Measurements from ENCODE around the gene YPEL2.

Gene YPEL2

DNA sequence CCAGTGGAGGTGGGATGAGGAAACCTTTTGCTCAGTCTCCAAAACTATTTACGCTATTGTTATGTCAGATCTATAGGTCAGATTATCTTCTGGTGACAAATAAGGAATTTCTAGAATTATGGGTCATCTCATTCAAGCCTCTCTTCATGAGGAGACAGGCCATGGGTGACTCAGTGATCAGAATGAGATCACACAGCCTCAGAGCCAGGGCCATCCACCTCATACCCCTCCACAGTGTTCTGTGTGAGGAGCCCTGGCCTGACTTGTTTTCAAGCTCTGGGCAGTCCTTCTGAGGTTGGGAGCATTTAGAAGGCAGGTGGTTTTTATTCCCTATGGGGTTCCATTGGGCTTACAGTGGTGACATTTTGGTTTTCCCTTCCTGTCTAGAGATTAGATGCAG is 26.5 kb downstream of the YPEL2 start:
- no peak for DNase-seq

DNA sequence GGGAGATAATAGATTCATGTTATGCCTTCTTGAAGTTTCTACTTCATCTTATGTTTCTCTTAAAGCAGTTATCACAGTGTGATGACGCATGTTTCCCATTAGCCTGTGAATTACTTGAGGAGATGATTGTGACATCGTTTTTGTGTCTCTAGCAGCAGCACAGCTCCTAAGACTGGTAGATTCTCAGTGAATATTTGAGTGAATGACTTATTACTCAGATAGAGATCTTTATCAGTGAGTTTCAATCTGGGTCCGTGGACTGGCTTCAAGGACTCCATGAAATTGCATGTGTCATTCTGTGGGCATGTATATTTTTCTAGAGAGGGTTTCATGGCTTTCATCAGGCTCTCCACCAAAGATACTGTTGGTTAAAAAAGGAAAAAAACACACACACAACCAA is 29.9 kb downstream of the YPEL2 start:
- DNase-seq: no peak

DNA sequence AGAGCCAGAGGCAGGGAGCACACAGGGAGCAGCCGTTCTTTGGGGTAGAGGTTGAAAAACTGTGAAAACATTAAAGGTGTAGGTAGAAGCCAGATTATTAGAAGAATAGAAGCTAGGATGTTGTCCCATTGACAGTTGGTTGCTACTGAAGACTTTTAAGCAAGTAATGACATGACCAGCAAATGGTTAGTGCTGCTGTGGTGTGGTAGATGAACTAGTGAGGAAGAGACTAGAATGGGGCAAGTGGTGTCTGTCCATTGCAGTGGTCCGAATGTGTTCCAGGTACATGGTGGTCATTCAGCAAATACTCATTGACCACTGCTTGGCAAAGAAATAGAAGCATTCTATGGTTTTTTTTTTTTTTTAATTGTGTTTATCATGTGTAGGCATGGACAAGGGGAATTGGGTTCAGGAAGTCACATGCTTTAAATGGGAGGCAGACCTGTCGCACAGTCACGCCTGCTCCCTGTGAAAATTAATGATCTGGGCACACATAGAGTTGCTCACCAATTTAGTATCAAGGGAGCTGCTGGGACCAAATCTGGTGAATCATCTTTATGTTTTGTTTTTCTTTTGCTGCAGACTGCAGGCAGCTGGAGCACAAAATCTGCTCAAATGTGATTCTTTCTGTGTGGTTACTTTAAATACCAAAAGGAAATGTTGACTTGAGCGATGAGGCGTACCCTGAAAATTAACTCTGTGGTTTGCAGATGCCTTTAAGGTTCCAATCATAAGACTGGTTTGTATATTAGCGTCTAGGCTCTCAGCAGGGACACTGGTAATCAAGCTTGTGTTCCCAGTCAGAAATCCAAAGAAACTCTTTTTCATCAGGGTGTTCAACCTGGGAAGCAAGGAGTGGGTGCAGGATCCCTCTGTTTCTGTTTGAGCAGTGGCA is 30.7 kb downstream of the YPEL2 start:
- DNase-seq: no peak

DNA sequence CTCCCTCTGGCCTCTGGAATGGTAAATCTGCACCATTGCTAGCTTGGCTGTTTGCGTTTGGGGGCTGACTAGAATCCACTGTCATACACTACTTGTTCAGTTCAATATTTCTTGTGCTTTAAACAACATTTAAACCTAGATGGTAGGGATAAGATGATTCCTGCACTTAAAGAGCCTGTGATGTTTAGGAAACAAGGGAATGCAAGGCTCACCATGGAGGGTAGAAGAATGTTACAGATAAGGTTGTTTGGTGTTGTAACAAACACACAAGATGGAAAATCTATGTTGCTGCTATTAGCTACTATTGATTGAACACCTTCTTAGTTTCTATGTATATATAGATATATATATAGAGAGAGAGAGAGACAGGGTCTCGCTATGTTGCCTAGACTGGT is 31.4 kb downstream of the YPEL2 start:
- no peak for DNase-seq

DNA sequence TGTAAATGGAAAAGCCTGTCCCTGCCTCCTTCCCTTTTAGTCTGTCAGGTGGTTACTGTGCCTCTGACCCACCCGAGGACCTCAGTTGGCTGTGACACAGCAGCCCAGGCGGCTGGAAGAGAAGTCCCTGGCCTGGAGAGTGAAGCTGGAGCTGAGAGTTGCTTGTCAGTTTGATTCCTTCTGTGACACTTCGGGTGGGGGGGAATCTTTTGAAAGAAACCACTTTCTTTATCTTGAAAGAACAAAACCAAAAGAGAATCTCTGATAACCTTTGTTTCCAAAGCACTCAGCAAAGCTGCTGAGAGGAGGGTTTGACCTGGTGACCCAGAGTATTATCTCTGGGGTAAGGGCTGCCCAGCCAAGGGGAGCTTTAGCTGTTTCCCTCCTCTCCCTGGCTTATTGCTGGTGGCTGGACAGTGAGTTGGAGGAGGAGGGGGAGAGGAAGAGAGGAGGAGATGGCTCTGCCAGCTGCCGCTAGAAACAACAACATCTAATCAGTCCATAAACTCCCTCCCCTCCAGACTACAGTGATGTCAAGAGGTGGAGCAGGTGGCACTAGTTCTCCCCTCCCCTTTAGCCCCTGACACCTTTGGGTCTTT is 34.0 kb downstream of the YPEL2 start:
- DNase-seq: no peak

DNA sequence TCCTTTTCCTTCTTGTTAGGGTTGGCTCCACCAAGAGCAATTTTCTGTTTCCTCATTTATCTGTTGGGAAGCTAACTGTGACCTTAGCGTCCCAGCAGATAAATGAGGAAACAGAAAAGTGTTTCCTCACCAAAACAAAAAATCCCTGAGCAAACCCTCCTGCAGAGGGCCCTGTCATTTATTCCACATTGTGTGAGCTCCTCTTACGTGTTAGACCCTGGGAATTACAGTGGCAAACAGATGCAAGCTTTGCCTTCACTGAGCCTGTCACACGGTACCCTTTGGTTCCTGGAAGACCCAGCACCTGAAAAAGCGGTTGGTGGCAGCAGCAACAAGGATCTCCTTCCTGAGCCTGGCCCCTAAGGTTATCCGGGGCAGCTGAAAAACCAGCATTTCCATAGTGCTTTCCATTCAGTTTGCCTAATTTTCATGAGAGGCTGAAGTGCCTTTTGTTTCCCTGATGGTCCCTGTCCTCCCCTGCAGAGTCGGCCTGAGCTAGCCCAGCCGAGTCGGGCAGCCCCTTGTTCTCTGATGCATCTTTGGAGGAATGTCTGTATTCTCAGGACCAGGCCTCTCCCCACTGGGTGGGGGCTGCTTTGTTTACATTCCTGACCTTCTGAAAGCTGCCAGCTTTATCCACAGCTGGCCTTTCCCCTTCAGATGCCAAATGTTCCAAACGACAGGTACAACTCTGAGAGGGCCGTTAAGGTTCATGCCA is 34.7 kb downstream of the YPEL2 start:
- DNase-seq: no peak

DNA sequence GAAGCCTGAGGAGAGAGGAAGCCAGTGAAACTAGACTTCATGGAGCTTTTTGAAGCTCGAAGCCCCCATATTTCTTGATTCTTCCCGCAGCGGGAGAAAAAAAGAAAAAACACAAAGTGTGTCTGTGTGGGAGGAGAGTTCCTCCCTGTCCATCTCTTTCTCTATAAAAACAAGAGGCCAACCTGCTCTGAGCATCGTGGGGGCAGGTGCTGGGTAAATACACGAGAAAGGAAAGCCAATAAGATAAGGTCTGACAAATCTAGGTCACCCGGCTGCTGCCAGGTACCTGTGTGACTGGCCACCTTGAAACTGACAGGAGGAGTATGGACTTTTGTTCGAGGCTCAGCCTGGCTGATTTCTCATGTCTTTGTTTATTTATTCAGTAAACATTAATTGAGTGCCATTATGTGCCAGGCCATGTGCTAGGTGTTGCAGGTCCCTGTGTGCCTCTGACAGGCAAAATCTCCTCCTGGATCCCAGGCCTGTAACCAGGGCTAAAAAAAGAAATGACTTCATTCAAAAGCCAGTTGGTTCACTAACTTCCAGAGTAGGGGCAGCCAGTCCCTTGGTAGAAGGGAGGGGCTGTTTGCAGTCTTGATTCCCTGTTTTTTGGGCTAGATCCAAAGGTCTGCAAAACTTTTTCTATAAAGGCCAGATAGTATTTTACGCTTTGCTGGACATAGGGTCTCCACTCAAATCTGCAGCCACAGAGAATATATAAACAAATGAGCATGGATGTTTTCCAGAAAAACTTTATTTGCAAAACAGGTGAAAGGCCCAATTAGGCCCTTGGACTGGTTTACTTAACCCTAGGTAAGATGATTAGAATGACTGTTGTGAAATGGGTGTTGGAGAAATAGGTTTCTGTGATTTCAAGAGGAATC is 35.6 kb downstream of the YPEL2 start:
- DNase-seq: no peak

DNA sequence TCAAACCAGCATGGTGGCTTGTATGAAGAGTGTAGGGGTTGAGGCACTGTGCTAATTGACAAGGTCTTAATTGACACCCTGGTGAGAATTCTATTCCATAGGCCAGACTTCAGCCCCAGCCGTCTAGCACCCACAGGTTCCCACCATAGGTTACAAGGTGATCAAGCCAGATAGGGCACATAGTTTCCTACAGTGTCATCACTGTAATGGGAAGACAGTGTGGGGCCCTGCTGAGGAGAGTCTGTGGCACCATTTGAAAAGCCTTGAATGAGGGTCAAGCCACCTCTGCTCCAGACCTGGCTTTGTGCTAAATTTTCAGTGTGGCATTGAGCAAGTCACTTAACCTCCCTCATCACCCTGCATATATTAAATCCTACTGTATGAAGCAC is 36.2 kb downstream of the YPEL2 start:
- DNase-seq: no peak

DNA sequence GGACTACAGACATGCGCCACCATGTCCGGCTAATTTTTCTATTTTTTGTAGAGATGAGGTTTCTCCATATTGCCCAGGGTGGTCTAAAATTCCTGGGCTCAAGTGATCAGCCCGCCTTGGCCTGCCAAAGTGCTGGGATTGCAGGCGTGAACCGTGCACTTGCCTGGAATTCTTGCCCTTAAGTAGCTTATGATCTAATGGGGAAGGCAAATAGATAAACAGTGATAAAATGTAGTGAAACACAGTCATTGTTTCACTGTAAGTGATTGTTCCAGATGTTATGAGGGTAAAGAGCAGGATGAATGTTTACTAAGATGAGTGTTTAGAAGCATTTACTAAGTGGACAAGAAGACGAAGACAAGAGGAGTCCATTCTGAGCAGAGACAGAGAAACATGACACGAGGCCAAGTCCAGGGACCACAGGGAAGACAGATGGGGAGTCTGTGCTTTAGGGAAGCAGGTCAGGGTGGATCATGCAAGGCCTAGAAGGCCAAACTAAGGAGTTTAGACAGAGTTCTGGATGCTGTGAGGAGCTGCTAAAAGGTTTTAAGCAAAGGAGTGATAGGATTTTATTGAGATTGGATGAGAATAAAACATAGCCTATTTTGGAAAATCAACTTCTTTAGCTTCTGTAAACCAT is 36.9 kb downstream of the YPEL2 start:
- DNase-seq: no peak

DNA sequence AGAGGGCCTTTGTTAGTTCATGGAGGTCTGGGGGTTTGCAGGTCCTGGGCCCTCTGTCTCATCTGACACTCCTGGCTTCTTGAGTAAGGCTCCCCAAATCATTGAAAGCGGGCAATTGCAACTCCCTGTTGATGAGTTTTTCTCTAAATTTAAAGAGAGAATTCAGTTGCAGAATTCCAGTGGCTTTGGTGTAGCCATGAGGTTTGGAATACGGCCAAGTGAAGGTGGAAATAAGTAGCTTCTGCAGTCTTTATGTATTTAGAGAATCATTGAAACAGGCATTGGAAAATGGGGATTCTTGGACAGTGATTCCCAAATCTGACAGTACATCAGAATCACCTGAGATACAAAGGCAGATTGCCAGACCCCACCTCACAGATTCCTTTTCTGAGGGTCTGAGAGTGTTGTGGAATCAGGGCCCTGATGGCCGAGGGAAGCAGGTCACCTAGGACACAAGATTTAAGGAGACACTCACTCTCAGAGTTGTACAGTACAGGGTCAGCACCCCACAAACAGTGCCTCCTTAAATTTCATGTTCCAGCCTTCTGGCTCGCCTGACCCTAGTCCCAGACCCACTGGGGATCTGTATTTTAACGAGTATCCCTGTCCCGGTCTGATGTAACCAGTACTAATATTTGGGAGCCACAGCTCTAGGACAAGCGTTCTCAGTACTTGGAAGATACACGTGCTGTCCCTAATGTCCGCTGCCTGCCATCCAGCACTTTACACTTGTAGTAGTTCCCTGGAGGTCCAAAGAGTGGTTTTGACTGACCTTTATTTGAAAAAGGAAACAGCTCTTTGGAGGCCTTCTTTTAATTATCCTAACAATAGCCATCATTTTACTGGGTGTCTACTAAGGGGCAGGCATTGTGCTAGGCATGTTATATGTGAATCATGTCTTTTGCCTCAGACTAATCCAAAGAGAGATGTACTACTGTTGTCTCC is 37.8 kb downstream of the YPEL2 start:
- no peak for DNase-seq

DNA sequence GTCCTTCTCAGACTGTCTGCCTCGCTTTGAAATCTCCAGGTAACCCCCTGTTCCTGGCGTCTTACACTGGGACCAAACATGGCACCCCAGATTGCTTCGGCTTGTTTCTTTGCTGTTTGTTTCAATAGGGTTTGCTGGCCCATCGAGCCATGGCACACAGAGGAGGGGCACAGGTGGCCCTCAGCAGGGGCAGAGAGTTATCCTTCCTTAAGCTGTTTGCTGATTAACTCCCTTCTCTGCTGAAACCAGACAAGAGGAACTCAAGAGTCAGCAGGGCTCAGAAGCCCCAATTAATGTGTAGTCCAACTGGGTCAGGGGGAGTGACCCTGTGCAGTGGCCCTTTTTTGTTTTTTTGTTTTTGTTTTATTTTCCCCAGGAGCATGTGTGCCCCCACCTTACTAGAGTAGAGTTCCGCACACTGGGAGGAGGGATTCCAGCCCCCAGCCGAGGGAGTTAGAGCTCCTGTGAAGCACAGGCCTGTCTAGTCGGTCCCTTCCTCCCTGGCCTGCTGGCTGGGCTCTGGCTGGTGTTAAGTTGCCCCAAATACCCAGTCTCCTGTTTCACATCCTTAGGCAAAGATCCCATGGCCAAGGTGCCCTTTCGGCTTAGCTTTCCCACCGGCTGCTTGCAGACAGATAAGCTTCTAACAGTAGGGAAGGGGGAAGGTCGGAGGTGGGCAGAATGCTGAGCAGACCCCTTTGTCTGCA is 39.3 kb downstream of the YPEL2 start:
- DNase-seq: no peak

DNA sequence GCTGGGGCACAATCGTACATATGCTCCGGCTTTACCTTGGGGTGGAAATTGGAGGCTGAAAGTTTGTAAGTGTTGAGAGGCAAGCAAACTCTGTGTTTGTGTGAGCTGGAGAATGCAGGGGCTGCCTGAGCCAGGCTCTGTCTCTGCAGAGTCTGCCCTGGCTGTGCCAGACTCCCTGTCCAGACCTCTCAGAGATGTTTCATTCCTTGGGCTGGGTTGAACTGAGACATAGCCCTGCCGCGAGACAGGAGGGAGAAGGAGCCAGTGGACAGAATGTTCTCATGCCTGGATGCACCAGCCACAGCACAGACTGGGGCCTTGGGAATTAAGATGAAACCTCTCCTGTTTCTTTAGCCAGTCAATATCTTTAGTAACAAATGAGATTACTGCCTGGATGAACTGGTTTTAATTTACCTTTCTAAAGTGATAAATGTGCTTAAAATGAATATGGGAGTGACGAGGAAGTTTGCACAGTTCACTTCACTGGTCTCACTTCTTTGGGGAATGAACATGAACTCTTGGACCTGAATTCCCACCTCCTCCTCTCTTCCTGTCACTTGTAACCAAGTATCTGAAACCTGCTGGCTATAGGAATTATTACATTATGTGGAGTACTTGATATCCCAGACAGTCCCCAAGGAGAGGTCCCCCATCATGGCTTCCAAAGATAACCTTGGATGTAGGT is 40.1 kb downstream of the YPEL2 start:
- DNase-seq: no peak

DNA sequence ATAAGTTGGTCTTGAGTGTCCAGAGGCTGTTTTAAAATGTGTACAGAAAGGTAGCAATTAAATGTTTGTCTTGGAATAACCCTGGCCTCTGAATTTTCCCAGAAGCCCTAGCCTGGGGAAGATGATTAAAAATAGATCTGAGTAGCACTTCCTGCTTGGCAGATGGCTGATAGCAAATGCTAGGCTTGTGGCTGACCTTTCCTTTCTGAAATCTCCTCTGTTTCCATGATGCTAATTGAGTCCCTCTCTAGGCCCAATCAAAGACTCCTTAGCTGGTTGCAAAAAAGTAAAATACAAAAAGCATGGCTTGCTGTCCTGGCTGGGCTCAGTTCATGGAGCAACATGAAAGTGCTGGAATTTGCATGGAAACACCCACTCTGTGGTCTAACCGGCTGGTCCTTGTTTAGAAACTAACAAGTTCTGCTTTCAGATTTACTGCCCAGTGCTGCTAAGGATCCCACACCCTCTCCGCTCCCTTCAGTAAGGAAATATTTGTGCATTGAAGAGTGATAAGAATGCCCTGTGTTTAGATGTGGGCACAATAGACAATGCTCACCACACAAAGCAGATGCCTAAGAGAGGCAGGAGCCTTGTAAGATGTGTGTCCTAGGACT is 40.8 kb downstream of the YPEL2 start:
- no peak for DNase-seq

DNA sequence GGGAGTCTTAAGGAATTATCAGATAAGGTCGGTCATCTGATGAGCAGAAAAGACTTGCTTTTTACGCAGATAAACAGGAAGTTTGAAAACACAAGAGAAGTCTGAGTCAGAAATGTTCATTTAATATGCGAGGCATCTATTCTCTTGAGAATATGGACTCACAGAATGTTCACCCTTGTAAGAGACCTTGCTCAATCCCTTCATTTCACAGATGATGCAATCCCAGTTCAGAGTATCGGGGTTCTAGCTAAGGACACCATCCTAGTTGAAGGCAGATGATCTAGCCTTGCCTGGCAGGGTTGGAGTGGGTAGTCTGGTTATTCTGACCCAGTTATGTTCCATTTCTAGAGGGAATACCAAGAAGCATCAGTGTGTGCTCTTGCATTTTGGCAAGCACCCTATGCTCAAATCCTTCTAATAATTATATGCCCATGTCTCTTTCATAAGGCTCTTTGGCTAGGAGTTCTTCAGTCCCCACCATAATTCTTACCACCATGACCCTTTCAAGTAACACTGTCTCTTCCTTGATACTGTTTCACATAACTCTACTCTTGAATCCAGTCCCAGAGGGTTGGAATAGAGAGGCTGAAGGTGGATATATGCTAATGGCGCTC is 42.5 kb downstream of the YPEL2 start:
- no peak for DNase-seq

DNA sequence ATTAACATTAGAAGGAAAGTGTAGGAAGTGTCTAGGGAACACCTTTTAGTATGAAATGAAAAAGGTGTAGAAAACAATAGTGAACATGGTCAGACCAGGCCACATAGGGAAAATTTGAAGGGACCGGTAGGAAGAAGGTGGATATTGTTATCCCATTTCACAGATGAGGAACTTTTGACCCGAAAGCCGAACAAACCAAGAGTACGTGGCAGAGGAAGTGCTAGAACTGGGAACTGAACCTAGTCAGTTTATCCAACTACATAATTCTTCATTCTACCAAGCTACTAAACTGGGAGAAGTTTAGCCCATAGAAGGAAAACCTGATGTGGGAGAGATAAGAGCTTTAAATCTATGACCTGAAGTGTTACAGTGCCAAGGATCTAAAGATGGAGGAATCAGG is 43.2 kb downstream of the YPEL2 start:
- DNase-seq: no peak

DNA sequence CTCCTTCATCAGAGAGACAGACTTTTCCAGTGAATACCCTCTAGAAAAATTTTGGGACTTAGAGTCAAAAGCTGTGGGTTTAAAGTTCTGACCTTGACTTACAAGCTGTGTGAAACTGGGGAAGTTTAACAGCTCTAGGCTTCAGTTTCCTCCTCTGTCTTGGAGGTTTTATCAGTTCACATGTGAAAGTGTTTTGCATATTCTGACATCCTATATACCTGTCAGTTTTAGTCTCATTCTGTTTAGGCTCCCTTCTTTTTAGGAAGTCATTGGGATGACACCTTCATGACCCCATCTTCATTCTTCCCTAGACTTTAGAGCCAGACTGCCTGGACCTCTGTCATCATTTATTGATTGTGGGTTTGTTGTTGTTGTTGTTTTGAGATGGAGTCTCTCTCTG is 44.4 kb downstream of the YPEL2 start:
- DNase-seq: no peak

DNA sequence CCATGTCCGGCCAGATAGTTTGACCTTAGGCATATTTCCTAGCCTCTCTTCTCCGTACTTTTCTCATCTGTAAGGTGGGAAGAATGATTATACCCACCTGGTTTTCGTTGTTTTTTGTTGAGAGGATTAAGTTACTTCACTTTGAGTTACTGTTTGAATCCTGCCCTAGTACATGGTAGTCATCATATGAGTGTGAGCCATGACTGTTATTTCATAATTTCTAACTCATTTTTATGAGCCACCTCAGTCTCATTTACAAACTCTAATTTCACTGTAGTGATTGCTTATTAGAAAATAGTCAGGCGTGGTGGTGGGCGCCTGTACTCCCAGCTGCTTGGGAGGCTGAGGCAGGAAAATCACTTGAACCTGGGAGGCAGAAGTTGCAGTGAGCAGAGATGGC is 45.1 kb downstream of the YPEL2 start:
- DNase-seq: no peak

DNA sequence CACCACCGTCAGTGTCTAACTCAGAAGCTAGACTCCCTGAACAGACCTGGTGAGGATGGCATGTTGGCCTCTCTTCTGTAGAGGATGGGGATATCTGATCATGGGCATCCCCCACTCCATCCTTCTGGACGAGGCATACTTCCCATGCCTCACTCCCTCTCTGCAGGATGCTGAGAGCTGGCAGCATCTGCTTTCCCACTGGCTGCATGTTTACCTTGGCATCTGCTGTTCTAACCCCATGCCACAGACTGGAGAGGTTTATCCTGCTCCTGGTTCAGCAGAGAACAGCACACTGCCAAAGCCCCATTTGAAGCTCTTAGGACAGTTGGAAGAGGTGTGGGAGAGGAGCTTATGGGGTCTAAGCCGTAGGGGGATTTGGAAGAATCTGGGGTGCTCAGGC is 46.0 kb downstream of the YPEL2 start:
- no peak for DNase-seq

DNA sequence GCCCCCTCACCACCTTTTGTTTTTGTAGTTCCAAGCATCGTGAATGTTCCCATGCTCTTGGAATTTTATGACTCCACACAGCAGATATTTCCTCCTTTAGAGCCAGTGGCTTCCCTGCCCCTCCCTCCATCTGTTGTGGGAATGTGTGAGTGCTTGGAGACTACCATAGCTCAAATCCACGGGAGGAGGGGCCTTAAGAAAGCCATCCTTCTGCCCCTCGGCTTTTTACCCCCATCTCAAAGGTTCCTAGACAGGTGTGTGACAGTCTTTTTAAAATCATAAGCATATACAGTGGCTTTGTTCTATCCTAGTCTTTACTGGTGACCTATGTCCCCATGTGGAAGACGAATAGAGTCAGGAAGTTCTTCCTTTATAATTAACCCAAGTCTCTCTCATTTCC is 47.2 kb downstream of the YPEL2 start:
- no peak for DNase-seq
